Sciatic nerve (tissue), 2 donors: Measurements from ENCODE around the gene BMAL2. TPM values are rescaled to one million over a fixed set of nuclear protein-coding genes. Genes with fewer than 3 reads are reported as not detected.
A peak's percentile ranks its signal among the peaks of the same experiment; 100 is the strongest.

ENCODE experiments used
- ATAC-seq: fragments of 200-7000 bp; cut with Tn5 transposase; one replicate; pipeline ENCODE4 v1.9.1; 2020; ENCODE audit warnings: mild to moderate bottlenecking, moderate library complexity
- DNase-seq: peaks from one replicate; pipeline ENCODE4 v3.0.0-alpha.2; 2020; ENCODE audit warnings: low spot score
- intact Hi-C: fragments of 100-400 bp; cut with DNase I; formaldehyde crosslinking; loops from one replicate; pipeline ENCODE4 v1.14.2; 2022
- total RNA-seq: library from RNA; stranded (reverse); fragmentation: NEBNext Ultra II Directional; extraction: Animal tissue kit (Norgen Biotek cat#: 25700); gene quantifications from one replicate; pipeline ENCODE4 v1.2.1, GENCODE V29; 2021
- donor health status: DM: no; HTN: no; CAD: no.
- donor health status: DM: no; HTN: no; CAD: no.

Gene BMAL2
- total RNA-seq, 1 donor from 2014 or later, result 5.3 TPM

DNA sequence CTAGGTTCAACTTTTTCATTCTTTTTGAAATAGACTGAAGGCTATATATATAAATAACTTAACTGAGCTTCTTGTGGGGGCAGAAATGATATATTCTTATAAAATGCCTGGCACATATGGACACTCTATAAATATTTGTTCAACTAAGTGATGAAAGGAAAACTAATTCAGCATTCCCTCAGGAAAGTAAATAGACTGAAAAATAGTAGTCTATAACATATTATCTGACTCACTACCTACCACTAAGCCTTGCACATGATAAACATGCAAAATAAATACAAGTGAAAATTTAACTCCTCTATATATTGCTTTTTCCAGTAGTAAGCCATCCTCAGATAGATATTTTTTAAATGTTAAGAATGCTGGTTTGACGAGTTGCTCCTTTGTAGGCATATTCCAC lies 15.7 kb upstream of the BMAL2 start:
- intact Hi-C loops, result no loop called here
- DNase-seq (no peak), ATAC-seq (no peak)

DNA sequence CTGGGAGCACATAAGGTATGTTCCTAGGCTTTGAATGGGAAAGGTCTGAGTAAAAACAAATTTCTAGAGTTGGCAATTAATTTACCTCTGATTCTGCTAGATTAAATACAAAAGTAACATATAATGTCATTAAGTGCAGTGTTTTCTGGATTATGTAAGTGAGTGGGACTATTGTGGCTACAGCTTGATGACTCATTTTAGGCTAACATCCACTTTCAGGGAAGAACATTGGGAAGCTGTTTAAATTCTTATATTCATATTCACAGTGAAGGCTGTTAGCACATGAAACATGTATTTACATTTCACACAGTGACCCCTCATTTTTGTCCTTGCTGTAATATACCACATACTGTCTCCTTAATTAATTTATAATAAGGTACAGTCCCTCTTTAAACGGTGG lies 13.2 kb upstream of the BMAL2 start:
- intact Hi-C loops, result no loop called here
- no peak for DNase-seq
- ATAC-seq, result no peak

DNA sequence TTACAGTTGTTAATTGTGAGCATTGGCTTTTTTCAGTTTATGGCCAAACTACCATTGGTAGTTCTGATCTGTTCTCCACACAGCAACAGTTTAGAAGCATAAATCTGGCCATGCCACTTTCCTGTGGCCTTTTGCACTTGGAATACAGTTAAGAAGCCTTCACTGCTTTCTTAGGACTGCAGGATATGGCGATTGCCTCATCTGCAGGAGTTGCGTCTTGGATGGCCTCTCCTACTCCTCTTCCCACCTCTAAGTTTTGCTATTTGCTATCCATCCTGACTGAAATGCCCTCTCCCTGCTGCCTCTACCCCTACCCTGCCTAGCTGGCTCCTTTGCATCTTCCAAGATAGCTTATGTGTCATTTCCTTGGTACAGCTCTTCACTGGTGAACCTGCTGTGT lies 12.8 kb upstream of the BMAL2 start:
- no peak for ATAC-seq
- no peak for DNase-seq
- intact Hi-C loops, result no loop called here

DNA sequence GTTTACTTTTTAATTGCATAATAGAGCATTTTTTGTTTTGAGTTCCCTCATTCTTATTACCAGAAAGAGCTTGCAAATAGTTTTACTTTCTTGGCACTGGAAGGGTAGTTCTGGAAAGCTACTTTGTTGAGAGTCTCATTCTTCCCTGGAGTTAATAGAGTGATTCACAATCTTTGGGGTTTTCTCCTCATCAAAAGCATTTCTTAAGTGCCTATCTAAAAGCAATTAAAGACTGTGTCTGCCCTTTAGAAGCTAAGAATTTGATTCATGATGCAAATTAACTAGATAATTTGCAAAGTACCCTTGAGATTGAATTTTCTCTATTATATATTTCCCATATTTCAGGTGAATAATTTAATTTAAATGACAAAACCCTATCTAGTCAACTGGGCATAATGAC lies 8.1 kb upstream of the BMAL2 start:
- no peak for ATAC-seq
- no peak for DNase-seq
- intact Hi-C loops, result no loop called here

DNA sequence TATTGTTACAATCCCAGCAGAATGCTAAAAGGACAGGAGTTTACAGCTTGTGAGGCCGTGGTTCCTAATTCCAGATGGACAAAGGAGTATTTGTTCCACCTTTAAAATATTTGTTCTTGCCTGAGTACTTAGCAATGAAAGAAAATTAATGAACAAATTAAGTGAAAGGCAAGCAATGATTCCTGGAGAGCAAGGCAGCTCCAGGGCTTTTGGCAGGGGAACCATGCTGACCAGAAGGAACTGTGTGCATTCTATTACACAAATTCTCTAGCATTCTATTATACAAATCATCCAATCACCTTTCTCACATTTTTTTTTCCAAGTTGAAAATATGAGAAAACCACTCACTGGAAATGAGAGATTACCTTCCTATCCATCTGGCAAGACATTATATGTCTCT lies 1.8 kb upstream of the BMAL2 start:
- ATAC-seq (no peak), DNase-seq (no peak)
- intact Hi-C loops, result no loop called here

DNA sequence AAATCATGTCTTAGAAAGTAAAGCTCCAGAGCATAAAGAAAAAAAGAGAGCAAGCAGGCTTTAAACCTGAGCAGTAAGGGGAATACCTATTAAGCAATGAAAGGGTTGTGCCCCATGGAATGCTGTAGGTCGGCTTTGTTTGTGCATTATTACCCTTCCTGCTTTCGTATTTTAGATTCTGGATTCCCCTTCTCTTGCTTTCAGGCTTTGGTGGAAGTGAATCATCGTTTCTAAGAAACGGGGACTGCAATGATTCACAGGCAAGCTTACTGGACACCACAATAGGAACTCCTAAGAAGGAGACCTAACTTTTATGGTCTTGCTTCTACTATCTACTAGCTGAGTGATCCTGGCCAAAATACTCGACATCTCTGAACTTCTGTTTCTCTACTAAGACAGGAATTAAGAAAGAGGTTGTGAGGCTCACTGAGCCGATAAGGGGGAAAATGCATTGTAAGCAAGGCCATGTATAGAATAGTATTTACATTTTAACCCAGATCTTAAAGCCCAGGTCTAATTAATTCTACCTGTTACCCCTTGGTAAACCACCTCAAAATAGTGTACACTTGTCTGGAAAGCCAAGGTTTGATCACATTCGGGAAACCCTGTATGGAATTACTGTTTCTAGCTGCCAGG lies 1.2 kb upstream of the BMAL2 start:
- no peak for DNase-seq
- intact Hi-C loops, result no loop called here
- ATAC-seq, result peak; percentile 59

DNA sequence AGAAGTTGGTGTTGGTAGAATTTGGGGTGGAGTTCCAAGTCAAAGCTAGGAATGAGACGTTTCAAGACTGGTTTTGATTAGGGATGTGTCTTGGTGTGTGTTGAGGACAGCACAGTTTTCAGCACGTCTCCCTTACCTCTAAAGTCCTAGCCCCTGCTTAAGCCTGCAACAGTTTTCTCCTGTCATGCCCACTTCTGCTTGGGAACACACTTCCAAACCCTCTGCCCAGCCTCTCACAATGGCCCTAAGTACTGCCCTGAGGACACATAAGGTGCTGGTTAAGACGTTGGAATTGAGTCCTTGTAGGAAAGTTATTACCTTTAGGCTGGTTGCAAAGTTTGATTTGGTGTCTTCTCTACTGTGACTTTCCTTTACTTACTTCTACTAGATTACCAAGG lies 710 bp upstream of the BMAL2 start:
- DNase-seq (no peak), ATAC-seq (no peak)
- intact Hi-C loops, result no loop called here

DNA sequence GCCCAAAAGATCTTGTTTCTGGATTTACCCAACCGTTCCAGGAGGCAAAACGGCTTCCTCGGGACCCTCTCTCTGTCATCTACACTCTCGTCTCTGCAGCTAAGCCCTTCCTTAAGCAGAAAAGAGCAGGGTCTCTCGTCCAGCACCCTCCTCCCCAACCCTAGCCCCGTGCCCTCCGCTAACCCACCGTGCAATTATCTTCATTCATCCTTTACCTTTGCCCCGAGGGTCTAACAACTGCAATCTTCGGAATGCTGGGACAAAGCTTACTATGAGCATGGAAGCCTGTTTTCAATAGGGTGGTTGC lies 276 bp upstream of the BMAL2 start:
- no peak for DNase-seq
- no peak for ATAC-seq
- intact Hi-C loops, result no loop called here

DNA sequence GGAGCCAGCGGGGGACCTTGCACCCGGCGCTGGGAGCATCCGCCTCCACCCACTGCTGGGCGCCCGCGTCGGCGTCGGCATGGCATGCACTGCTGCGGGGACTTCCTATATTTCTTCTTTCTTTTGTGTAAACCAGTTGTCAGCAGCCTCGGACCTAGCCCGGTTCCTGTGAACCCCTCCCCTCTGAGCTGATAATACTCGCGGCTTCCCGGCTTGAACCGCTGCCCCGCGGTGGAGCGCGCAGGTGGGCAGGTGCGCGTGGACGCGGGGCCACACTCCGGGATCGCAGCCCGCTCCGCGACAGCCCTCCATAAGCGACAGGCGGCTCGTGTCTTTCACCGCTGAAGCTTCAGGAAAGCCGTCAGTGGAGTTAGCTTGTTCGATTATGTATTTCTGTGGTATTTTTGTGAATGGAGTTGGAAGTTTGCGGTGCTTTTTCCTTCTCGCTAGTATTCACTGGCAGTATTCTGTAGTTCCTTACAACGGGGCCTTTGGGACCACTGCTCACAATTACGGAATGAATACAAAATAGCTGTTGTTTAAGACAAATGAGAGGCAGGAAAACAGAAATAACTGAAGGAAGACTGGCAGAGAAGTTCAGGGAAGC lies 870 bp downstream of the BMAL2 start:
- peak; percentile 60 for DNase-seq
- no peak for ATAC-seq
- intact Hi-C loops, result no loop called here

DNA sequence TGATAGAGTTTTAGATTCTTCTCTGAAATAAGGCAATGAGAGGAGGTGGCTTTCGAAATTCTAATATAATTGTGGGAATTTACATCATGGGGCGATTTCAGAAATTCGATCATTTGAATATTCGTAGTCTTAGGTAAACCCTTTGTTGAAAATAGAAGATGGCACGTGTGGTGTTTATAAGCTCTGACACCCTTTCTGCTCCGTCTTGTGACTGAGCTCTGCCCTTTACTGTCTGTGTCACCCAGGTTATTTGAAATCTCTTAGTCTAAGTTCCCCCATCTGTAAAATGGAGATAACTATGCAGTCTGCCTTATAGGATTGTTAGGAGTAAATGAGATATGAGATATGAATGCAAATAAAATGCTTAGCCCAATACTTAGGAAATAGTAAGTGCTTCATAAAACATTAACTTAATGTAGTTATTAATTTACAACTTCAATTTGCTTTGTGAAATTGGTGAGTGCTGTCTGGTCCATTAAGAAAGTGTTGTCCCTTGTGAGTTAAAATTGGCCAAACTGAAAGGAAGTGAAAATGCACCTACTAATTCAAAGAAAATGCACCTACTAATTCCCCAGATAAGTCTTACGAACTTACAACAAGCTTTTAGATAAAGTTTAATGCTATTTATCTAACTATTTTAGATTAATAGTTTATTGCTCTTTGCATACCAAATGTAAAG lies 1.5 kb downstream of the BMAL2 start:
- intact Hi-C loops, result no loop called here
- ATAC-seq (no peak), DNase-seq (no peak)

DNA sequence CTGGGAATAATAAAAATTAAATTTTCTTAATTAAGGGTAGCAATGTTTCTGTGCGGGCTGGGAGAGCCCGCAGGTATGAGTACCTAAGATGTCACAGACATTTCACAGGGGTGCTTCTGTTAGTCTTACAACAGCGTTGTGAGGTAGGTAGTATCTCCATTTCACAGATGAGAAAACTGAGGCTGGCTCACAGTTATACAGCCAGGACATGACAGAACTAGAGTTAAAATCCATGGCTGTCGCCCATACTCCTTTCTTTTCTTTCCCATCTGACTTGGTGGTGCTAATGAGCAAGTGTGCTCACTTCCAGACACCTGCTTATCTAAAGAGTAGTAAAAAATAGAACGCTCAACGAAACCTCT lies 2.1 kb downstream of the BMAL2 start:
- DNase-seq, result no peak
- intact Hi-C loops, result no loop called here
- no peak for ATAC-seq

DNA sequence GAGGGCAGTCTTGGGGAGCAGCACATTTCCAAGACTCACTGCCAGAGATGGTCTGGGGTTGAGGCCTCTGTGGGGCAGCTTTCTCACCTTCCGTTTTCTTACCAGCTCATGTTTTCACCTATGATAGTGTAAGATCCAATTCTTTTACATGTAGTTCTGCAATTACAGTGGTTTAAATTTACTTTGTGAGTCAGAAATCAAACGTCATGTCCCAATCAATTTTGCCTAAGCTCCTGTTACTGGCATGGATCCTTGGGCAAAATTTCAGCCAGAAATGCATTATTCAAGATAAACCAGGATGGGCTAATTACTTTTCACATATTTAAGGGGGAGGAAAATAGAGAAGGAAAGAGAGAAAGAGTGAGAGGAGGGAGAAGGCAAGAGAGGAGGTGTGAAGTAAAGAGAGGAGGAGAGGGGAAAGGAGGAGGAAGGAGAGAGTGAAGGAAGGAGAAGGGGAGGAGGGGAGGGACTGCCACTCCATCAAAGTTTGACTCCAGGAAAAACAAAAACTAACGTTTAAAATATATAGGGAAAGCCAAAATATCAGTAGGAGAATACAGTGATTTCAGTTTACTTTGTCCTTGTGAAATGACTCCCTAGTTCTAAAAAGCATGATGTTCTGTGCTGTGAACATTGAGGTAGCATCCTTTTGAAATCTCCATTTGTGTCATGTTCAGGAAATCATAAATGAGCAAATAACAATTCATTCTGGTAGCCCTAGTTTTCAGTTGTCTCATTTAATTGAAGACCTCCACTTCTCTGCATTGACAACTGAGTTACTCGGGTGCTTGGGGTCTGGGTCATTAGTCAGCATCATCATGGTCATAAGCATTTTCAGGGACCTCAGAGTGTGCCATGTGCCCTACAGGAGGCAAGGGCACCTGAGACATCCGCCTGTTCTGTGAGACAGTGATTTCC lies 3.0 kb downstream of the BMAL2 start:
- intact Hi-C loops, result no loop called here
- DNase-seq, result no peak
- no peak for ATAC-seq

DNA sequence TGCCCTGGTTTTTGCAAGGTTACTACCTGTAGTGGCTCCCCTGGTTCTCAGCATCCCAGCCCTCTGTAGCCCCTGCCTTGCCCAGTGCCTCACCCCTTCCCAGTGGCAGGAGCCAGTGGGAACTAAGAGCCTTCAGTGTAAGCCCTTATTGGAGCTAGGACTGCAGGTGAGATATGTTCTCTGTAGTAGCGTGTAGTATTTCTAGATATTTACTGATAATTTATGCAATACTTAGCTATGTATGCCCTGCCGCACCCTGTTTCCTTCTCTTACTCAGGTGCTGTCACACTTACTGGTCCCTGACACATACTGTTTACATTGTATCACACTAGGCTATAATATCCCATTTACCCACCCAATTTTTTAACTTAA lies 3.6 kb downstream of the BMAL2 start:
- DNase-seq (no peak), ATAC-seq (no peak)
- intact Hi-C loops, result no loop called here

DNA sequence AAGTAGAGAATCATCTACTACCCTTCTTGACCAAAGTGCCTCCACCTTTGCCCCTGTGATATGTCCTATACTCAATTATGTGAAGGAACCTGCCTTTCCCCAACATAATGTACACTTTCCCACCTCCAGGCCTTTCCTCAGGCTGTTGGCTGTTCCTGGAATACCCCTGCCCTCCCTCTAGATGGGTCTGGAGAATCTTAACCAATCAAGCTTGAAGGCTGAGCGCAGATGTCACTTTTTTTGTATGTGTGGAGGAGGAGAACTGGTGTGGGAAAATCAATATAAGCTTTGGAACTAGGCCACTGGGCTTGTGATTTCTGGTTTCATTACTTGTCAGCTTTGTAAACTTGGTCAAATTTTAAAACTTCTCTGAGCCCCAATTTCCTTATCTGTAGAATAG lies 4.7 kb downstream of the BMAL2 start:
- ATAC-seq, result no peak

DNA sequence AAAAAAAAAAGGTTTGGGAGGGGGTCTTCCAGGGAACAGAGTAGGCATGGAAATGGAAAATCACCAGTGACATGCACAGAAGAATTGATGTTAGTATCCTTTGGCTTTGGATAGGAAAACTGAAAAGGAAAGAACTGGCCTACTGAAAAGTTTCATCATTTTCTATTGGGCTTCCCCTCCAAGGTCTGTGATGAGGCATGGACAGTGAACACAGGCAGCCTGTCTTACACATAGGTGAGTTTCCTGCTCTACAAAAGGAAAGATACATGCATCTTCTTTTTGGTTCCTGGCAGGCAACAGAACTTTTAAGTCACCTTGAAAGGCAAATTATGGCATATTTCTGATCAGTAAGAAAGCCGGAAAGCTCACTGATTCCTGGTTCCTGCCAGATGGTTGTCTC lies 5.8 kb downstream of the BMAL2 start:
- no peak for ATAC-seq
- intact Hi-C loops, result no loop called here
- no peak for DNase-seq

More for the DNA sequence above, 4.7 kb downstream of the BMAL2 start:
- DNase-seq, result no peak
- intact Hi-C loops, result no loop called here

DNA sequence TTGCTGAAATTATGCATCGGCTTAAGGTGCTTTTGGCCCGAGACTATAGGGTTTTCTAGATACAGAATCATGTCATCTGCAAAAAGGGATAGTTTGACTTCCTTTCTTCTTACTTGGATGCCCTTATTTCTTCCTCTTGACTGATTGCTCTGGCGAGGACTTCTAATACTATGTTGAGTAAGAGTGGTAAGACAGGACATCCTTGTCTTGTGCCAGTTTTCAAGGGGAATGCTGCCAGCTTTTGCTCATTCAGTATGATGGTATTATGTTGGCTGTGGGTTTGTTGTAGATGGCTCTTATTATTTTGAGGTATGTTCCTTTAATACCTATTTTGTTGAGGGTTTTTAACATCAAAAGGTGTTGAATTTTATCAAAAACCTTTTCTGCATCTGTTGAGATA lies 8.3 kb downstream of the BMAL2 start:
- intact Hi-C loops, result no loop called here
- ATAC-seq (no peak), DNase-seq (no peak)

DNA sequence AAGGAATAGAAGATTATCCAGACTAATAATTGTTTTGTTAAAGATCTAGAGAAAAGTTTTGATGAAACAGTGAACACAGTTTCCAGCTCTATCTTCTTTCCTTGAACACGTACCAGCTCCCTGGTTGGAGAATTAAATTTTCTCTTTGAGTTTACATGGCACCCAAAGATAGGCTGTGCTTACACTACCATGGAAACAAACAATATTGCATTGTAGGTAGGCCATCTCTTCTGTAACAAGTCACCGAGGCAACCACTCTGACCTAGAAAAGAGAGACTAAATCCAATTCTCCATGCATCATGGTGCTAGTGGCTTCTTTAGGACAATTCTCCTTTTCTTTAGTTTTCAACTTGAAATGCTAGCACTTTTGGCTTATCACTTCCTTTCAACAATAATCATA lies 9.9 kb downstream of the BMAL2 start:
- intact Hi-C loops, result no loop called here
- DNase-seq, result no peak
- no peak for ATAC-seq

DNA sequence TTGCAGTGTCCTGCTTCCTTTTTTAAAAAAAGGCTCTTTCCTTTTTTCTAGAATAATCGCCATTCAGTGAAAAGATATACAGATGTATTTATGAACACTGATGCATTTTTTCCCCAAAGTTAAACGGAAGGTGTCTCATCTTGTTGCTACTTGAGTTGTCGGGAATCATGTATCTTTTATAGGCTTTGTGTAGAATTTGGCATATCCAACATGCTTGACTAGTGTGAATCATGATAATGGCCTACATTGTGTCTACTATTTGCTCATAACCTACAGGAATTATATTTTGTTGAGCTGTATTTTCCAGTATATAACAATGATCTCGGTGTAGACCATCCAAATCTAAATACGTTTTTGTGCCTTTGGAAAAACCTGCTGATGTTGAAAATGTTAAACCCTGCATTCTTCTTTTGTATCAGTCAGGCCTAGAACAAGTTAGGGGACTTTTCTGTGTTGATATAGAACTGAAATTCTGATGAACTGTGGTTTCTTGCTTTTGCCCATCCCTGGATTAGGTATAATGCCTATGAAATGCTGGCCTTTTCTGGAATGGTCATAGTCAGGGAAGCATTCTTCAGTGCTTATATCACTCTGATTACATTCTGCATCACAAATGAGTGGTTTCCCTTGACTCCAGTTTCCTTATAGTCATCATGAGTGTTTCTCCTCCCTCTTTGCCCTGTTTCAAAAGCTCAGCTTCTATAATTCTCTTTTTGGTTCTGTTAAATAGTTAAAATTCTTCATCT lies 10.8 kb downstream of the BMAL2 start:
- intact Hi-C loops, result no loop called here
- DNase-seq (no peak), ATAC-seq (no peak)

DNA sequence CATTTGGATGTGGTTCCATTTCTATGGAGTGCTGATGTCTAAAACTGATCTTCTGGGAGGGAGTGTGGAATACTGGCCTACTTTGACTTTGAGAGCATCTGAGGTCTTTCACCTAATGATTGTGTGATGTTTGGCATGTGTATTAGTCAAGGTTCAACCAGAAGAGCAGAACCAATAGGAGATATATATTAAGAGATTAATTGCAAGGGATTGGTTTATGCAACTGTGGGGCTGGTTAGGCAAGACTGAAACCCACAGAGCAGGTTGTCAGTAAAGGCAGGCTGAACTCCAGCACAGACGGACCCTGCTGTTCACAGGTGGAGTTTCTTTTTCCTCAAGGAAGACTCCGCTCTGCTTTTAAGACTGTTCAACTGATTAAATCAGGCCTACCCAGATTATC lies 11.6 kb downstream of the BMAL2 start:
- DNase-seq, result no peak
- ATAC-seq, result no peak
- intact Hi-C loops, result no loop called here

DNA sequence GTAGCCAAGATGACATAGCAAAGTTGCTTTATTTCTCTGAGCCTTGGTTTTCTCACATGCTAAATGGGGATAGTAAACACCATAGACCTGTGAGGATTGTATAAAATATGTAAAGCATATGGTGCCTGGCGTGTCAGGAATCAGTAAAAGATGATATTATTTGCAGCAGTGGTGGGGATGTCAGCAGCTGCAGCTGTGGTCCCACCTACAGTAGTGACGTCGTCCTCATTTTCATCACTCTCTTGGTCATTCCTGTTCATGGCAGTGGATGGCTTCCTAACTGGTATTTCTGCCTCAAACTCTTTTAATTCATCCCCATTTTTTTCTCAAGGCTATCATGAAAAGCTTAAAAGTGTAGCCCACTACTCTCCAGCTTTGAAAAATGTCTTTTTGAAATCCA lies 12.1 kb downstream of the BMAL2 start:
- DNase-seq (no peak), ATAC-seq (no peak)
- intact Hi-C loops, result no loop called here
